ENCODE results near the gene RRP12. TPM values are rescaled to one million over a fixed set of nuclear protein-coding genes. Genes with fewer than 3 reads are reported as not detected.

RRP12 gene
- polyA plus RNA-seq, 1 of the 3 experiments (the other 2 are of a cell fraction) = 46.4 TPM

DNA sequence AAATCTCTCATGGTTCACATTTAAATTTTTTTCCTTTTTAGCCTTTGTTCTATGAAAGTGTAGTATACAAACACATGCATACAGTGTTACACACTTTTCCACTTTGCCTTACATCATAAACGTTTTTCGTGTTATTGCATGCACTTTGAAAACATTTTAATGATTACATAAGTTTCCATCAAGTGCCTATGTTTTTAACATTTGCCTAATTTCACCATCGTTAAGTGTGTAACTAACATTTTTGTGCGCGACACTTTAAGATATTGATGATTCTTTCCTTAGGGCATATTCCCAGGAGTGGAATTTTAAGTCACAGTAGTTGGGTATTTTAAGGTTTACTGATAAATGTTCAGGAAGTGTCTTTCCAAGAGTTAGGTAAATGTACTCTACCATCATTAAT lies 65.1 kb downstream of the RRP12 start:
- no peak for DNase-seq
- Histone ChIP-seq H3K4me3 (ENCODE audit: low read depth in 2 of 2, low read length in 1 of 2) (no peak overlapping the region), H3F3A (replicated peaks; ENCODE audit: insufficient read depth) (peaks cover 19% of the 10 kb centered on the region), H3K27ac (ENCODE audit: low read depth in 2 of 2, low read length in 1 of 2) (no peak overlapping the region), H3K9ac (no peak overlapping the region), H3K4me2 (no peak overlapping the region), H3K9me2 (no peaks in the 10 kb centered on the region), H3K27me3 (ENCODE audit: insufficient read depth) (no peaks in the 10 kb centered on the region), H2AFZ (ENCODE audit: low read depth) (no peak overlapping the region), H3K9me3 (no peaks in the 10 kb centered on the region), H3K4me1 (ENCODE audit: control insufficient read depth in 1 of 2, insufficient read depth in 2 of 2, low read depth in 1 of 2, low read length in 1 of 2) (peaks cover 0 to 21% of the 10 kb centered on the region in 2 experiments; a peak in 1 of 4 replicates), H3K36me3 (replicated peaks in 1 of 2; ENCODE audit: control insufficient read depth in 1 of 2, insufficient read depth in 2 of 2, low read length in 1 of 2) (no peaks in the 10 kb centered on the region), H4K20me1 (ENCODE audit: insufficient read depth) (peaks cover 7% of the 10 kb centered on the region; the same call in 1 of the 2 replicates), H3K79me2 (ENCODE audit: insufficient read depth) (no peaks in the 10 kb centered on the region; the same call in 1 of the 2 replicates)
- CTCF ChIA-PET = no interaction called here
- WGBS (ENCODE audit: low lambda C conversion rate) = 90% methylated on average over 5 of the region's 5 CpGs
- TF ChIP-seq, protein P1, sequence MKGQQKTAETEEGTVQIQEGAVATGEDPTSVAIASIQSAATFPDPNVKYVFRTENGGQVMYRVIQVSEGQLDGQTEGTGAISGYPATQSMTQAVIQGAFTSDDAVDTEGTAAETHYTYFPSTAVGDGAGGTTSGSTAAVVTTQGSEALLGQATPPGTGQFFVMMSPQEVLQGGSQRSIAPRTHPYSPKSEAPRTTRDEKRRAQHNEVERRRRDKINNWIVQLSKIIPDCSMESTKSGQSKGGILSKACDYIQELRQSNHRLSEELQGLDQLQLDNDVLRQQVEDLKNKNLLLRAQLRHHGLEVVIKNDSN (IDR thresholded peaks at IDR 0.05; ENCODE audit: borderline replicate concordance, low read depth) = no peak
- TF ChIP-seq, protein P2, sequence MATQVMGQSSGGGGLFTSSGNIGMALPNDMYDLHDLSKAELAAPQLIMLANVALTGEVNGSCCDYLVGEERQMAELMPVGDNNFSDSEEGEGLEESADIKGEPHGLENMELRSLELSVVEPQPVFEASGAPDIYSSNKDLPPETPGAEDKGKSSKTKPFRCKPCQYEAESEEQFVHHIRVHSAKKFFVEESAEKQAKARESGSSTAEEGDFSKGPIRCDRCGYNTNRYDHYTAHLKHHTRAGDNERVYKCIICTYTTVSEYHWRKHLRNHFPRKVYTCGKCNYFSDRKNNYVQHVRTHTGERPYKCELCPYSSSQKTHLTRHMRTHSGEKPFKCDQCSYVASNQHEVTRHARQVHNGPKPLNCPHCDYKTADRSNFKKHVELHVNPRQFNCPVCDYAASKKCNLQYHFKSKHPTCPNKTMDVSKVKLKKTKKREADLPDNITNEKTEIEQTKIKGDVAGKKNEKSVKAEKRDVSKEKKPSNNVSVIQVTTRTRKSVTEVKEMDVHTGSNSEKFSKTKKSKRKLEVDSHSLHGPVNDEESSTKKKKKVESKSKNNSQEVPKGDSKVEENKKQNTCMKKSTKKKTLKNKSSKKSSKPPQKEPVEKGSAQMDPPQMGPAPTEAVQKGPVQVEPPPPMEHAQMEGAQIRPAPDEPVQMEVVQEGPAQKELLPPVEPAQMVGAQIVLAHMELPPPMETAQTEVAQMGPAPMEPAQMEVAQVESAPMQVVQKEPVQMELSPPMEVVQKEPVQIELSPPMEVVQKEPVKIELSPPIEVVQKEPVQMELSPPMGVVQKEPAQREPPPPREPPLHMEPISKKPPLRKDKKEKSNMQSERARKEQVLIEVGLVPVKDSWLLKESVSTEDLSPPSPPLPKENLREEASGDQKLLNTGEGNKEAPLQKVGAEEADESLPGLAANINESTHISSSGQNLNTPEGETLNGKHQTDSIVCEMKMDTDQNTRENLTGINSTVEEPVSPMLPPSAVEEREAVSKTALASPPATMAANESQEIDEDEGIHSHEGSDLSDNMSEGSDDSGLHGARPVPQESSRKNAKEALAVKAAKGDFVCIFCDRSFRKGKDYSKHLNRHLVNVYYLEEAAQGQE (IDR thresholded peaks at IDR 0.05; ENCODE audit: low read depth, low read length) = no peak
- TF ChIP-seq GATA2 (CRISPR knock-in tag; IDR thresholded peaks at IDR 0.05) (no peak), YY1 (IDR thresholded peaks at IDR 0.05; ENCODE audit: low read depth) (no peak), ELF1 (IDR thresholded peaks at IDR 0.05) (no peak), RCOR1 (IDR thresholded peaks at IDR 0.05; ENCODE audit: low read length) (no peak)
- POLR2A ChIA-PET = no interaction called here

DNA sequence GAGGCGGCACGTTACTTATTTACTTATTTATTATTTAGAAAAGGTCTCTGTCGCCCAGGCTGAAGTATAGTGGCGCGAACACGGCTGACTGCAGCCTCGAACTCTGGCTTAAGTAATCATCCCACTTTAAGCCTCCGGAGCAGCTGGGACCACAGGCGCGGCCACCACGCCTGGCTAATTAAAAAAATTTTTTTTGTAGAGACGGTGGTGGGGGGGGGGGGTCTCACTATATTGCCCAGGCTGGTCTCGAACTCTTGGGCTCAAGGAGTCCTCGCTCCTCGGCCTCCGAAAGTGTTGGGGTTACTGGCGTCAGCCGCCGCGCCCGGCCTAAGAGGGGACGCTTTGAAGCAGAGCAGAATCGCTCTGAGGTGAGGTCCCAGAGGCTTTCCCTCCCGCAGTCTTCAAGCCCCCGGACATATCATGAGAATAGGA lies 65.9 kb downstream of the RRP12 start:
- peaks cover 19% of the 10 kb centered on the region for H3F3A ChIP-seq (replicated peaks; ENCODE audit: insufficient read depth)
- peak overlapping the region; percentile 85 for H3K4me2 ChIP-seq
- ChIA-PET POLR2A (no interaction called here), CTCF (interaction anchor here (0.8 kb wide), 1 partner anchor 22 kb away, joined by 3 read pairs; no protein-coding TSS in a partner anchor)
- no peaks in the 10 kb centered on the region for H3K9me3 ChIP-seq
- H4K20me1 ChIP-seq (ENCODE audit: insufficient read depth) = peaks cover 7% of the 10 kb centered on the region; the same call in 1 of the 2 replicates
- H3K27me3 ChIP-seq (ENCODE audit: insufficient read depth) = no peaks in the 10 kb centered on the region
- peak overlapping the region in 1 of 2 experiments; percentile 97; a peak in 1 of 4 replicates for H3K27ac ChIP-seq (ENCODE audit: low read depth in 2 of 2, low read length in 1 of 2)
- H3K9me2 ChIP-seq = no peaks in the 10 kb centered on the region
- WGBS (ENCODE audit: low lambda C conversion rate) = 2% methylated on average over 13 of the region's 25 CpGs
- H3K36me3 ChIP-seq (replicated peaks in 1 of 2; ENCODE audit: control insufficient read depth in 1 of 2, insufficient read depth in 2 of 2, low read length in 1 of 2) = no peaks in the 10 kb centered on the region
- peak overlapping the region; percentile 89; the same call in 1 of the 2 replicates for H2AFZ ChIP-seq (ENCODE audit: low read depth)
- H3K9ac ChIP-seq = peak overlapping the region; percentile 98
- TF ChIP-seq FOSL2 (IDR thresholded peaks at IDR 0.05; ENCODE audit: borderline replicate concordance, low read depth) = no peak
- TF ChIP-seq, protein P2 (IDR thresholded peaks at IDR 0.05; ENCODE audit: low read depth, low read length) = no peak
- TF ChIP-seq GATA2 (CRISPR knock-in tag; IDR thresholded peaks at IDR 0.05) = no peak
- no peak for TF ChIP-seq CHD2 (IDR thresholded peaks at IDR 0.05; ENCODE audit: low read length, partially characterized antibody)
- no peak for TF ChIP-seq YY1 (IDR thresholded peaks at IDR 0.05; ENCODE audit: low read depth)
- TF ChIP-seq, protein P3, sequence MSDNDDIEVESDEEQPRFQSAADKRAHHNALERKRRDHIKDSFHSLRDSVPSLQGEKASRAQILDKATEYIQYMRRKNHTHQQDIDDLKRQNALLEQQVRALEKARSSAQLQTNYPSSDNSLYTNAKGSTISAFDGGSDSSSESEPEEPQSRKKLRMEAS (IDR thresholded peaks at IDR 0.05; ENCODE audit: low read depth) = no peak
- no peak for TF ChIP-seq SIN3A (IDR thresholded peaks at IDR 0.05; ENCODE audit: borderline replicate concordance, low read depth, low read length)
- no peak for TF ChIP-seq TCF12 (IDR thresholded peaks at IDR 0.05)
- no peak for DNase-seq
- H3K4me3 ChIP-seq (ENCODE audit: low read depth in 2 of 2, low read length in 1 of 2) = peak overlapping the region; percentile 77 to 83
- no peaks in the 10 kb centered on the region; the same call in 1 of the 2 replicates for H3K79me2 ChIP-seq (ENCODE audit: insufficient read depth)
- peaks cover 0 to 21% of the 10 kb centered on the region in 2 experiments; a peak in 1 of 4 replicates for H3K4me1 ChIP-seq (ENCODE audit: control insufficient read depth in 1 of 2, insufficient read depth in 2 of 2, low read depth in 1 of 2, low read length in 1 of 2)
